Nephron (organoid): Measurements from ENCODE around the gene BTBD7.

Source experiments
- H3K27ac Mint-ChIP-seq, 3 experiments: 2 replicates each; pipeline ENCODE4 v1.8.0; 2020; ENCODE audit warnings: mixed read lengths in 3 of 3, mild to moderate bottlenecking in 2 of 3, moderate library complexity in 1 of 3
- H3K27me3 Mint-ChIP-seq: 2 replicates; pipeline ENCODE4 v1.8.0; 2021; ENCODE audit warnings: low read depth, mild to moderate bottlenecking, moderate library complexity, mixed read lengths
- H3K36me3 Mint-ChIP-seq: 2 replicates; pipeline ENCODE4 v1.8.0; 2020; ENCODE audit warnings: low read depth, mixed read lengths
- H3K4me1 Mint-ChIP-seq: 2 replicates; pipeline ENCODE4 v1.8.0; 2020; ENCODE audit warnings: mixed read lengths
- H3K4me3 Mint-ChIP-seq, 3 experiments: 2 replicates each; pipeline ENCODE4 v1.8.0; 2020; ENCODE audit warnings: mild to moderate bottlenecking in 3 of 3, mixed read lengths in 3 of 3, moderate library complexity in 2 of 3
- H3K9me3 Mint-ChIP-seq: 2 replicates; pipeline ENCODE4 v1.8.0; 2020; ENCODE audit warnings: mixed read lengths
- CTCF ChIP-seq, 3 experiments: fragments of 200-600 bp; sonication (generic); IDR thresholded peaks; one replicate each; pipeline ENCODE4 v1.5.0; 2021; ENCODE audit warnings: antibody characterized with exemption in 3 of 3; ENCODE audit not compliant: unreplicated experiment in 3 of 3

Gene BTBD7

GRCh38 chr14:93232159-93232558 lies 100.7 kb downstream of the BTBD7 start:
- no peak for TF ChIP-seq CTCF (IDR thresholded peaks at IDR 0.05; ENCODE audit: unreplicated experiment in 3 of 3)
- no peak overlapping the region for H3K27ac Mint-ChIP-seq
- peaks cover 21% of the 10 kb centered on the region for H3K36me3 Mint-ChIP-seq
- no peaks in the 10 kb centered on the region for H3K4me1 Mint-ChIP-seq
- no peaks in the 10 kb centered on the region for H3K9me3 Mint-ChIP-seq
- H3K4me3 Mint-ChIP-seq = no peak overlapping the region
- H3K27me3 Mint-ChIP-seq = no peaks in the 10 kb centered on the region

DNA sequence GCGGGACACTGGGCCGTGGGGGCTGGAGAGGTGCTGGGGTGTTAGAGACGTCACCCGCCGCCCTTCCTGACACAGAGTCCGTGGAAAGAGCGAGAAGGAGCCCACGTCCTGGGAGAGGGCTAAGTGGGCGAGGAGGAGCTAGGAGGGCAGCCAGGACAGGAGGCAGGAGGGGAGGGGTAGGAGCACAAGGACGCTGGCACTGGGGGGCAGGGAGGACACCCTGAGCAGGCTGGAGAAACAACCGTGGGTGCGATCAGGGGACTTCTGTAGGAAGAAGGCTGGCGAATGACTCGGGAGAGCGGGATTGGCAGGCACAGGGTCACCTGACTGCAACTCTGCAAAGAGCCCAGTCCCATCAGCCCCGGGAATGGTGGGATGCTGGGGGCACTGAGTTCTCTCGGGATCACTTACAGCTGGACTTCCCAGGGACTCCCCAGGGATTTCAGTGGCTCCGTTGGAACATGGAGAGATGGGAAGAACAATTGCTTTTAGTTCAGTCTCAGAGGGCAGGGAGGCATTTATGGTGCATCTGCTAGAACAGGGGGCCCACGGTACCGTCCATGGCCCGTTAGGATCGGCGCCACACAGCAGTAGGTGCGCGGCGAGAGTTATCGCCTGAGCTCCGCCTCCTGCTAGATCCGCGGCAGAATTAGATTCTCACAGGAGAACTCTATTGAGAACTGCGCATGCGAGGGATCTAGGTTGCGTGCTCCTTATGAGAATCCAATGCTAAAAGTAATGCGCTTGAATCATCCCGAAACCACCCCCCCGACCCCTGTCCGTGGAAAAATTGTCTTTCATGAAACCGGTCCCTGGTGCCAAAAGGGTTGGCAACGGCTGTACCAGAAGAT lies 101.5 kb downstream of the BTBD7 start:
- Mint-ChIP-seq H3K4me3 (no peak overlapping the region), H3K9me3 (no peaks in the 10 kb centered on the region), H3K36me3 (peaks cover 26% of the 10 kb centered on the region), H3K27ac (no peak overlapping the region), H3K27me3 (no peaks in the 10 kb centered on the region), H3K4me1 (no peaks in the 10 kb centered on the region)
- TF ChIP-seq CTCF (IDR thresholded peaks at IDR 0.05; ENCODE audit: unreplicated experiment in 3 of 3) = no peak

DNA sequence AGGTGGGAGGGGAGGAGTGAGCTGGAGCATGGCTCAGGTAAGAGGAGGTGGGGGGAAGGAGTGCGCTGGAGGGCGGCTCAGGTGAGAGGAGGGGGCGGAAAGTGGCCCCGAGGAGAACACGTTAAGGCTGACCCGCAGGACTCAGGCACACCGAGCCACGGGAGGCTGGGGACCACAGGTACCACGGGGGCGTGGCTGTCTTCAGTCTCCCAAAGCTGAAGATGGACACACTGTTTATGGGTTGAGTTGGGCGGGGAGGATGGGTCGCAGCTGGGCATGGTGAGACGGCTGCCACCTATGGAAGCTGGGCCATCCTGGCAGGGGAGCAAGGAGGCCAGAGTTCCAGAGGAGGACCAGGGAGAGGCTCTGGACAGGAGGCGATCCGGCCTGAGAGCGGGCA lies 102.3 kb downstream of the BTBD7 start:
- Mint-ChIP-seq H3K27me3 (no peaks in the 10 kb centered on the region), H3K27ac (no peak overlapping the region), H3K36me3 (peaks cover 34% of the 10 kb centered on the region), H3K4me3 (no peak overlapping the region), H3K9me3 (no peaks in the 10 kb centered on the region), H3K4me1 (no peaks in the 10 kb centered on the region)
- TF ChIP-seq CTCF (IDR thresholded peaks at IDR 0.05; ENCODE audit: unreplicated experiment in 3 of 3) = no peak

DNA sequence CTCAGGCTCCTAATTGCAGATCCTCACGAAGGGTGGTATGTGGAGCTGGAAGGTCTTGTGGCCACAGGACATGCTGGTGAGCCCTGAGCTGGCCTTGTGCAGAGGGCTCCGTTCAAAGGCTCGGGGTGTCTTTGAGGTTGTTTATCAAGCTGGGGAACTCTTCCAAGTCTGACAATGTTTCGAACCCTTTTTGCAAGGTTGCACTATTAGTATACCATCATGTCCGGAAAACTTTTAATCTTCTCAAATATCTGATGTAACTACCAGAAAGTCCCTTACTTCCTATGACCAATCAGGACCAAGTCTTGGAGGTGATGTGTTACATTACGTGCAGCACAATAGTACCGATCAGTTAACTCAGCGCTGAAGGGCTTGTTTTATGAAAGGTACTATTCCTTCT lies 104.3 kb downstream of the BTBD7 start:
- H3K4me3 Mint-ChIP-seq = no peak overlapping the region
- no peak overlapping the region for H3K27ac Mint-ChIP-seq
- no peaks in the 10 kb centered on the region for H3K9me3 Mint-ChIP-seq
- H3K27me3 Mint-ChIP-seq = no peaks in the 10 kb centered on the region
- peaks cover 49% of the 10 kb centered on the region for H3K36me3 Mint-ChIP-seq
- no peaks in the 10 kb centered on the region for H3K4me1 Mint-ChIP-seq
- TF ChIP-seq CTCF (IDR thresholded peaks at IDR 0.05; ENCODE audit: unreplicated experiment in 3 of 3) = no peak

- no peaks in the 10 kb centered on the region for H3K4me1 Mint-ChIP-seq
- peaks cover 68% of the 10 kb centered on the region for H3K36me3 Mint-ChIP-seq
- H3K4me3 Mint-ChIP-seq = no peak overlapping the region
- no peak for TF ChIP-seq CTCF (IDR thresholded peaks at IDR 0.05; ENCODE audit: unreplicated experiment in 3 of 3)
- no peaks in the 10 kb centered on the region for H3K27me3 Mint-ChIP-seq
- no peak overlapping the region for H3K27ac Mint-ChIP-seq
- no peaks in the 10 kb centered on the region for H3K9me3 Mint-ChIP-seq
These were observed 109.3 kb downstream of the BTBD7 start for GRCh38 chr14:93223565-93223964.

DNA sequence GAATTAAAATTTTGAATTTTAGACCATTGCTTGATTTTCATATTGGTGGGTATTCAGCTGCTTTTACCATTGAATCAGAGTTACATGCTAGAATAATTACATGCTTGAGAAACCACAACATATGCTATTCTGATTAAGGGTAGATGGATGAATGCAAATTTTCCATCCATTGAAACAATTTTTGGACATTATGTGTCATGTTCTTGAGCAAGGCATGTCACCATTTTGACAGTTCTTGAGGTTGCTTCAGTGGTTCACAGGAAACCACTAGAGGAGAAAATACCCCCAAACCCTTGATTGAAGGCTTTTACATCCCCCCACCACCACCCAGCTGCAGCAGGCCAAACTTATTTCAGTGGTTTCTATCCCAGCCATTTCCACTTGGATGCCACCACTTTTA lies 112.3 kb downstream of the BTBD7 start:
- H3K4me1 Mint-ChIP-seq = no peaks in the 10 kb centered on the region
- no peak overlapping the region for H3K27ac Mint-ChIP-seq
- no peak for TF ChIP-seq CTCF (IDR thresholded peaks at IDR 0.05; ENCODE audit: unreplicated experiment in 3 of 3)
- H3K9me3 Mint-ChIP-seq = no peaks in the 10 kb centered on the region
- H3K27me3 Mint-ChIP-seq = no peaks in the 10 kb centered on the region
- H3K4me3 Mint-ChIP-seq = no peak overlapping the region
- H3K36me3 Mint-ChIP-seq = peaks cover 61% of the 10 kb centered on the region
